ENCODE measurements around the gene IL1RL2.

Gene IL1RL2

GRCh38 chr2:102267774-102268173 is 81.0 kb downstream of the IL1RL2 start:
- DNase-seq (ENCODE audit: low spot score) = no peak

GRCh38 chr2:102268510-102269199 is 81.8 kb downstream of the IL1RL2 start:
- no peak for DNase-seq (ENCODE audit: low spot score)

GRCh38 chr2:102269200-102269524 is 82.3 kb downstream of the IL1RL2 start:
- DNase-seq (ENCODE audit: low spot score) = no peak

GRCh38 chr2:102271844-102272243 is 85.0 kb downstream of the IL1RL2 start:
- no peak for DNase-seq (ENCODE audit: low spot score)

- no peak for DNase-seq (ENCODE audit: low spot score)
Measured at GRCh38 chr2:102273619-102274211, 86.9 kb downstream of the IL1RL2 start.

- no peak for DNase-seq (ENCODE audit: low spot score)
Measured at GRCh38 chr2:102276549-102277201, 89.9 kb downstream of the IL1RL2 start.

- DNase-seq (ENCODE audit: low spot score) = no peak
Measured at GRCh38 chr2:102277202-102277700, 90.4 kb downstream of the IL1RL2 start.

- no peak for DNase-seq (ENCODE audit: low spot score)
Measured at GRCh38 chr2:102278720-102279390, 92.0 kb downstream of the IL1RL2 start.

- no peak for DNase-seq (ENCODE audit: low spot score)
Measured at GRCh38 chr2:102279391-102279735, 92.5 kb downstream of the IL1RL2 start.

- DNase-seq (ENCODE audit: low spot score) = no peak
Measured at GRCh38 chr2:102282678-102283091, 95.9 kb downstream of the IL1RL2 start.

GRCh38 chr2:102283996-102284395 is 97.2 kb downstream of the IL1RL2 start:
- DNase-seq (ENCODE audit: low spot score) = no peak

GRCh38 chr2:102284611-102285010 is 97.8 kb downstream of the IL1RL2 start:
- DNase-seq (ENCODE audit: low spot score) = no peak

- no peak for DNase-seq (ENCODE audit: low spot score)
Measured at GRCh38 chr2:102285368-102285767, 98.5 kb downstream of the IL1RL2 start.

GRCh38 chr2:102286041-102286440 is 99.2 kb downstream of the IL1RL2 start:
- no peak for DNase-seq (ENCODE audit: low spot score)

- DNase-seq (ENCODE audit: low spot score) = no peak
Measured at GRCh38 chr2:102289129-102289528, 102.3 kb downstream of the IL1RL2 start.
